Measurements from ENCODE around the gene ATF7.
"Not testable (repeated sequence)": the region's sequence is repeated elsewhere in the genome, so short reads cannot be mapped to it uniquely, and the experiment has no call there.

The ATF7 gene

GRCh38 chr12:53499266-53500141 is 126.7 kb downstream of the ATF7 start, which contains the start of gene MAP3K12:
TSS of gene MAP3K12 (minus strand) at chr12:53499458. CDS start at chr12:53487391, 12,067 bp downstream.
- DNase-seq, result peak; percentile 78

GRCh38 chr12:53498235-53498630 is 127.9 kb downstream of the ATF7 start:
- DNase-seq, result no peak

- DNase-seq, result no peak
These were observed 128.7 kb downstream of the ATF7 start for GRCh38 chr12:53497461-53497860.

- no peak for DNase-seq
These were observed 129.5 kb downstream of the ATF7 start for GRCh38 chr12:53496752-53497032.

GRCh38 chr12:53495903-53496751 is 130.1 kb downstream of the ATF7 start:
- DNase-seq, result peak; percentile 37

- peak; percentile 79 for DNase-seq
These were observed 132.4 kb downstream of the ATF7 start for GRCh38 chr12:53493610-53494391.

- DNase-seq, result peak; percentile 97
These were observed 133.2 kb downstream of the ATF7 start for GRCh38 chr12:53492830-53493609.

GRCh38 chr12:53492188-53492587 is 134.0 kb downstream of the ATF7 start:
- peak; percentile 82 for DNase-seq

GRCh38 chr12:53489242-53489864 is 136.8 kb downstream of the ATF7 start:
- no peak for DNase-seq

GRCh38 chr12:53486736-53487487 is 139.3 kb downstream of the ATF7 start:
- no peak for DNase-seq

- no peak for DNase-seq
These were observed 140.0 kb downstream of the ATF7 start for GRCh38 chr12:53485955-53486735.

- DNase-seq, result peak; percentile 26
These were observed 141.3 kb downstream of the ATF7 start for GRCh38 chr12:53484686-53485575.

- no peak for DNase-seq
These were observed 142.2 kb downstream of the ATF7 start for GRCh38 chr12:53483979-53484377.

- no peak for DNase-seq
These were observed 142.8 kb downstream of the ATF7 start for GRCh38 chr12:53483225-53483978.

- DNase-seq, result no peak
These were observed 143.5 kb downstream of the ATF7 start for GRCh38 chr12:53482626-53483168.

- peak; percentile 55 for DNase-seq
These were observed 144.1 kb downstream of the ATF7 start for GRCh38 chr12:53481939-53482586.

GRCh38 chr12:53481458-53481857 is 144.7 kb downstream of the ATF7 start:
- DNase-seq, result not testable (repeated sequence)

Data from DMS53 (cell line).